SU-DHL-6 (cell line): ENCODE measurements around the gene GNGT2.

ENCODE experiments used
- H2AFZ ChIP-seq: fragments of 200-600 bp; sonication (generic); 2 replicates; pipeline ENCODE4 v1.6.1; 2014; ENCODE audit warnings: low read depth, mild to moderate bottlenecking, moderate library complexity, mixed read lengths, antibody characterized with exemption, low read length; ENCODE audit not compliant: severe bottlenecking
- H3F3A ChIP-seq: fragments of 200-600 bp; shearing (Covaris generic); 2 replicates; pipeline ENCODE4 v1.6.0; 2016; ENCODE audit warnings: antibody characterized with exemption, mild to moderate bottlenecking; ENCODE audit not compliant: insufficient read depth
- H3K27ac ChIP-seq: fragments of 200-600 bp; sonication (generic); 2 replicates; pipeline ENCODE4 v1.5.1; 2016; ENCODE audit warnings: low read depth, mild to moderate bottlenecking, low read length, moderate library complexity, mixed read lengths
- H3K27me3 ChIP-seq: fragments of 200-600 bp; sonication (generic), shearing (Covaris generic); 2 replicates; pipeline ENCODE4 v1.6.0; 2014; ENCODE audit warnings: mild to moderate bottlenecking, low read length
- H3K36me3 ChIP-seq: fragments of 200-600 bp; sonication (generic); 2 replicates; pipeline ENCODE4 v1.6.1; 2014; ENCODE audit warnings: mild to moderate bottlenecking, low read length, mixed read lengths
- H3K4me2 ChIP-seq: fragments of 300-600, 200-600 bp; shearing (Covaris generic), sonication (generic); 2 replicates; pipeline ENCODE4 v1.6.0; 2014; ENCODE audit warnings: low read length, low read depth, mild to moderate bottlenecking; ENCODE audit not compliant: poor library complexity, severe bottlenecking
- H3K4me3 ChIP-seq: fragments of 200-600 bp; sonication (generic); 2 replicates; pipeline ENCODE4 v1.5.1; 2014; ENCODE audit warnings: antibody characterized with exemption, low read length, mild to moderate bottlenecking, mixed read lengths; ENCODE audit not compliant: insufficient read depth, poor library complexity, severe bottlenecking
- H3K79me2 ChIP-seq: fragments of 200-600 bp; sonication (generic); 2 replicates; pipeline ENCODE4 v1.6.1; 2014; ENCODE audit warnings: mild to moderate bottlenecking, low read length, moderate library complexity; ENCODE audit not compliant: insufficient read depth
- H3K9ac ChIP-seq: fragments of 200-600 bp; sonication (generic); 2 replicates; pipeline ENCODE4 v1.7.0; 2014; ENCODE audit warnings: mild to moderate bottlenecking, low read length
- H3K9me2 ChIP-seq: fragments of 200-600 bp; sonication (generic); replicated peaks from 2 replicates; pipeline ENCODE4 v1.6.1; 2014; ENCODE audit warnings: low read length; ENCODE audit not compliant: insufficient read depth
- H3K9me3 ChIP-seq: fragments of 200-600 bp; sonication (generic); 2 replicates; pipeline ENCODE4 v1.6.1; 2014; ENCODE audit warnings: low read length, mixed read lengths; ENCODE audit not compliant: insufficient read depth
- H4K20me1 ChIP-seq: fragments of 200-600 bp; sonication (generic); 2 replicates; pipeline ENCODE4 v1.6.1; 2014; ENCODE audit warnings: low read depth, mild to moderate bottlenecking, antibody characterized with exemption, low read length, moderate library complexity, mixed read lengths
- CTCF ChIP-seq: fragments of 200-600 bp; sonication (generic); IDR thresholded peaks from one replicate; pipeline ENCODE4 v1.5.1; 2017; ENCODE audit warnings: antibody characterized with exemption, mild to moderate bottlenecking, low read length, moderate library complexity; ENCODE audit not compliant: insufficient read depth, poor library complexity, severe bottlenecking
- EZH2phosphoT487 ChIP-seq: fragments of 200-600 bp; sonication (generic), shearing (Covaris generic); conservative IDR thresholded peaks from 2 replicates; pipeline ENCODE4 v1.6.1; 2018; ENCODE audit warnings: mild to moderate bottlenecking, antibody characterized with exemption, low read length, moderate library complexity, mixed read lengths

The GNGT2 gene

GRCh38 chr17:49230636-49231562 is 20.5 kb upstream of the GNGT2 start, which contains the start of gene PHOSPHO1:
PHOSPHO1 (minus strand) TSS chr17:49230787; CDS start chr17:49226691, 4,096 bp downstream.
- Histone ChIP-seq H3K9ac (peak within 1 kb of the TSS; percentile 42), H3K4me3 (peak within 1 kb of the TSS; percentile 56), H3K9me2 (no peaks in the 10 kb centered on the region), H3K9me3 (no peaks in the 10 kb centered on the region), H3K79me2 (no peaks in the 10 kb centered on the region), H2AFZ (peak within 1 kb of the TSS; percentile 84), H3K36me3 (no peaks in the 10 kb centered on the region), H4K20me1 (no peaks in the 10 kb centered on the region), H3K4me2 (peak within 1 kb of the TSS; percentile 76), H3K27me3 (no peaks in the 10 kb centered on the region), H3F3A (no peaks in the 10 kb centered on the region), H3K27ac (no peak within 1 kb of the TSS)
- TF ChIP-seq CTCF, result no peak
- no peak for TF ChIP-seq EZH2phosphoT487

GRCh38 chr17:49229805-49230600 is 19.6 kb upstream of the GNGT2 start:
- TF ChIP-seq CTCF (no peak), EZH2phosphoT487 (no peak)
- Histone ChIP-seq H3K9me2 (no peaks in the 10 kb centered on the region), H3K27ac (no peak overlapping the region), H3K4me2 (peak overlapping the region; percentile 76), H3K9ac (peak overlapping the region; percentile 42), H3K4me3 (peak overlapping the region; percentile 56), H3K36me3 (no peaks in the 10 kb centered on the region), H3K9me3 (no peaks in the 10 kb centered on the region), H3K27me3 (no peaks in the 10 kb centered on the region), H3F3A (no peaks in the 10 kb centered on the region), H3K79me2 (no peaks in the 10 kb centered on the region), H4K20me1 (no peaks in the 10 kb centered on the region), H2AFZ (peak overlapping the region; percentile 84)

GRCh38 chr17:49229076-49229804 is 18.9 kb upstream of the GNGT2 start:
- no peaks in the 10 kb centered on the region for H3K9me3 ChIP-seq
- H3K4me2 ChIP-seq, result no peak overlapping the region
- H3K4me3 ChIP-seq, result no peak overlapping the region
- no peaks in the 10 kb centered on the region for H3K27me3 ChIP-seq
- H3K27ac ChIP-seq, result no peak overlapping the region
- no peaks in the 10 kb centered on the region for H3K36me3 ChIP-seq
- H2AFZ ChIP-seq, result no peak overlapping the region
- no peaks in the 10 kb centered on the region for H3K9me2 ChIP-seq
- H3K79me2 ChIP-seq, result no peaks in the 10 kb centered on the region
- H3K9ac ChIP-seq, result no peak overlapping the region
- no peaks in the 10 kb centered on the region for H3F3A ChIP-seq
- TF ChIP-seq EZH2phosphoT487 (no peak), CTCF (no peak)
- H4K20me1 ChIP-seq, result no peaks in the 10 kb centered on the region
